Skeletal muscle satellite cell (primary cell): Measurements from ENCODE around the gene SLC26A8.
"Not testable (repeated sequence)": the region's sequence is repeated elsewhere in the genome, so short reads cannot be mapped to it uniquely, and the experiment has no call there.

ENCODE experiments used
- H3K27me3 ChIP-seq: 2 replicates; pipeline ENCODE4 v1.7.0; 2013; ENCODE audit warnings: low read length; ENCODE audit not compliant: control insufficient read depth, insufficient read depth
- H3K36me3 ChIP-seq: 2 replicates; pipeline ENCODE4 v1.7.0; 2013; ENCODE audit warnings: mild to moderate bottlenecking, control low read depth, low read length; ENCODE audit not compliant: insufficient read depth
- H3K4me1 ChIP-seq: 2 replicates; pipeline ENCODE4 v1.7.0; 2013; ENCODE audit warnings: low read length; ENCODE audit not compliant: control insufficient read depth, insufficient read depth
- H3K4me2 ChIP-seq: 2 replicates; pipeline ENCODE4 v1.7.0; 2013; ENCODE audit warnings: mild to moderate bottlenecking, low read length
- H3K4me3 ChIP-seq: 2 replicates; pipeline ENCODE4 v1.7.0; 2013; ENCODE audit warnings: low read length
- H3K9ac ChIP-seq: 2 replicates; pipeline ENCODE4 v1.7.0; 2013; ENCODE audit warnings: mild to moderate bottlenecking, low read depth, low read length, moderate library complexity
- H3K9me3 ChIP-seq: replicated peaks from 2 replicates; pipeline ENCODE4 v1.7.0; 2013; ENCODE audit warnings: mild to moderate bottlenecking, control low read depth, low read length

The SLC26A8 gene

GRCh38 chr6:36028088-36028876 lies 3.8 kb upstream of the SLC26A8 start:
- peak overlapping the region; percentile 80 for H3K4me2 ChIP-seq
- peak overlapping the region; percentile 90 for H3K4me3 ChIP-seq
- H3K4me1 ChIP-seq = peaks cover 8% of the 10 kb centered on the region
- H3K27me3 ChIP-seq = no peaks in the 10 kb centered on the region
- no peaks in the 10 kb centered on the region for H3K9me3 ChIP-seq
- peak overlapping the region; percentile 94 for H3K9ac ChIP-seq
- H3K36me3 ChIP-seq = no peaks in the 10 kb centered on the region

- Histone ChIP-seq H3K27me3 (no peaks in the 10 kb centered on the region), H3K4me2 (peak within 1 kb of the TSS; percentile 80), H3K36me3 (no peaks in the 10 kb centered on the region), H3K4me3 (peak within 1 kb of the TSS; percentile 90), H3K9me3 (no peaks in the 10 kb centered on the region), H3K9ac (peak within 1 kb of the TSS; percentile 94), H3K4me1 (peaks cover 8% of the 10 kb centered on the region)
Observed at GRCh38 chr6:36027501-36028087, 3.2 kb upstream of the SLC26A8 start, which contains the start of gene MAPK14. Gene MAPK14 (plus strand): TSS chr6:36027808. CDS start chr6:36028158, 350 bp downstream.

- no peak overlapping the region for H3K4me2 ChIP-seq
- no peaks in the 10 kb centered on the region for H3K36me3 ChIP-seq
- peaks cover 8% of the 10 kb centered on the region for H3K4me1 ChIP-seq
- H3K9me3 ChIP-seq = no peaks in the 10 kb centered on the region
- no peak overlapping the region for H3K9ac ChIP-seq
- no peak overlapping the region for H3K4me3 ChIP-seq
- H3K27me3 ChIP-seq = no peaks in the 10 kb centered on the region
Observed at GRCh38 chr6:36025932-36026327, 1.5 kb upstream of the SLC26A8 start.

GRCh38 chr6:36025260-36025931 lies 955 bp upstream of the SLC26A8 start:
- Histone ChIP-seq H3K9me3 (no peaks in the 10 kb centered on the region), H3K9ac (no peak overlapping the region), H3K27me3 (no peaks in the 10 kb centered on the region), H3K4me3 (no peak overlapping the region), H3K36me3 (no peaks in the 10 kb centered on the region), H3K4me1 (peaks cover 8% of the 10 kb centered on the region), H3K4me2 (no peak overlapping the region)

- H3K36me3 ChIP-seq = no peaks in the 10 kb centered on the region
- no peak overlapping the region for H3K9ac ChIP-seq
- no peaks in the 10 kb centered on the region for H3K4me1 ChIP-seq
- peaks cover 4% of the 10 kb centered on the region for H3K27me3 ChIP-seq
- no peak overlapping the region for H3K4me3 ChIP-seq
- no peaks in the 10 kb centered on the region for H3K9me3 ChIP-seq
- H3K4me2 ChIP-seq = no peak overlapping the region
Observed at GRCh38 chr6:36020154-36020553, 4.3 kb downstream of the SLC26A8 start.

GRCh38 chr6:36019167-36019566 lies 5.3 kb downstream of the SLC26A8 start:
- no peaks in the 10 kb centered on the region for H3K4me1 ChIP-seq

GRCh38 chr6:36018339-36018738 lies 6.1 kb downstream of the SLC26A8 start:
- no peak overlapping the region for H3K4me3 ChIP-seq
- peaks cover 4% of the 10 kb centered on the region for H3K27me3 ChIP-seq
- no peak overlapping the region for H3K4me2 ChIP-seq
- no peaks in the 10 kb centered on the region for H3K36me3 ChIP-seq
- no peak overlapping the region for H3K9ac ChIP-seq
- no peaks in the 10 kb centered on the region for H3K4me1 ChIP-seq
- no peaks in the 10 kb centered on the region for H3K9me3 ChIP-seq

More at GRCh38 chr6:36019167-36019566, 5.3 kb downstream of the SLC26A8 start:
- Histone ChIP-seq H3K27me3 (peaks cover 4% of the 10 kb centered on the region), H3K4me2 (no peak overlapping the region), H3K9ac (no peak overlapping the region), H3K36me3 (no peaks in the 10 kb centered on the region), H3K9me3 (no peaks in the 10 kb centered on the region), H3K4me3 (no peak overlapping the region)

- Histone ChIP-seq H3K4me3 (no peak overlapping the region), H3K9me3 (no peaks in the 10 kb centered on the region), H3K4me1 (no peaks in the 10 kb centered on the region), H3K27me3 (peaks cover 11% of the 10 kb centered on the region), H3K9ac (no peak overlapping the region), H3K4me2 (no peak overlapping the region), H3K36me3 (no peaks in the 10 kb centered on the region)
Observed at GRCh38 chr6:36015666-36016065, 8.8 kb downstream of the SLC26A8 start.

GRCh38 chr6:36000451-36000850 lies 24.0 kb downstream of the SLC26A8 start:
- Histone ChIP-seq H3K9ac (no peak overlapping the region), H3K27me3 (peaks cover 7% of the 10 kb centered on the region), H3K36me3 (no peaks in the 10 kb centered on the region), H3K4me3 (no peak overlapping the region), H3K4me2 (no peak overlapping the region), H3K4me1 (no peaks in the 10 kb centered on the region), H3K9me3 (no peaks in the 10 kb centered on the region)

GRCh38 chr6:35993150-35993549 lies 31.3 kb downstream of the SLC26A8 start:
- Histone ChIP-seq H3K27me3 (peaks cover 4% of the 10 kb centered on the region), H3K4me3 (no peak overlapping the region), H3K9ac (no peak overlapping the region), H3K4me1 (no peaks in the 10 kb centered on the region), H3K9me3 (no peaks in the 10 kb centered on the region), H3K36me3 (no peaks in the 10 kb centered on the region), H3K4me2 (no peak overlapping the region)

GRCh38 chr6:35988047-35988446 lies 36.4 kb downstream of the SLC26A8 start:
- H3K27me3 ChIP-seq, H3K9ac ChIP-seq, H3K4me3 ChIP-seq, H3K9me3 ChIP-seq, H3K4me1 ChIP-seq, H3K4me2 ChIP-seq, H3K36me3 ChIP-seq: not testable (repeated sequence)
